ENCODE data around the gene NACAD.

Gene NACAD

GRCh38 chr7:45087301-45088145 lies 1.2 kb downstream of the NACAD start:
- no peak for DNase-seq

GRCh38 chr7:45086331-45087065 lies 2.3 kb downstream of the NACAD start:
- DNase-seq: no peak

- DNase-seq: no peak
Measured at GRCh38 chr7:45085619-45086200, 3.1 kb downstream of the NACAD start.

GRCh38 chr7:45084901-45085618 lies 3.7 kb downstream of the NACAD start:
- no peak for DNase-seq

GRCh38 chr7:45084336-45084735 lies 4.4 kb downstream of the NACAD start:
- DNase-seq: no peak

- no peak for DNase-seq
Measured at GRCh38 chr7:45082831-45083331, 5.9 kb downstream of the NACAD start.

GRCh38 chr7:45082031-45082830 lies 6.5 kb downstream of the NACAD start:
- no peak for DNase-seq

- DNase-seq: no peak
Measured at GRCh38 chr7:45081670-45081974, 7.1 kb downstream of the NACAD start.

- DNase-seq: no peak
Measured at GRCh38 chr7:45080958-45081669, 7.7 kb downstream of the NACAD start.

- DNase-seq: no peak
Measured at GRCh38 chr7:45080265-45080957, 8.4 kb downstream of the NACAD start.

- DNase-seq: no peak
Measured at GRCh38 chr7:45078125-45078681, 10.6 kb downstream of the NACAD start.

GRCh38 chr7:45077579-45077978 lies 11.2 kb downstream of the NACAD start:
- DNase-seq: no peak

- no peak for DNase-seq
Measured at GRCh38 chr7:45076946-45077345, 11.8 kb downstream of the NACAD start.

- no peak for DNase-seq
Measured at GRCh38 chr7:45075871-45076796, 12.6 kb downstream of the NACAD start.

GRCh38 chr7:45075355-45075644 lies 13.5 kb downstream of the NACAD start:
- DNase-seq: no peak

- DNase-seq: no peak
Measured at GRCh38 chr7:45074528-45075354, 14.0 kb downstream of the NACAD start.

- no peak for DNase-seq
Measured at GRCh38 chr7:45073786-45074527, 14.8 kb downstream of the NACAD start.

Measured in T1000 (cell line).